HG02610 (cell line): Measurements from ENCODE around the gene DIAPH2.
A peak's percentile ranks its signal among the peaks of the same experiment; 100 is the strongest.
"Not testable (repeated sequence)": the region's sequence is repeated elsewhere in the genome, so short reads cannot be mapped to it uniquely, and the experiment has no call there.

ENCODE experiments used
- ATAC-seq: cut with Tn5 transposase; IDR thresholded peaks from one replicate; pipeline ENCODE4 v1.9.1; 2021; ENCODE audit warnings: mild to moderate bottlenecking, moderate library complexity; ENCODE audit not compliant: unreplicated experiment

The DIAPH2 gene

GRCh38 chrX:97367125-97367524, 682.5 kb downstream of the DIAPH2 start:
- ATAC-seq = no peak

- ATAC-seq = no peak
Observed at GRCh38 chrX:97369947-97370346, 685.3 kb downstream of the DIAPH2 start.

- no peak for ATAC-seq
Observed at GRCh38 chrX:97372001-97372766, 687.5 kb downstream of the DIAPH2 start.

- ATAC-seq = no peak
Observed at GRCh38 chrX:97374266-97374665, 689.6 kb downstream of the DIAPH2 start.

GRCh38 chrX:97380200-97380599, 695.6 kb downstream of the DIAPH2 start:
- ATAC-seq = no peak

- ATAC-seq = no peak
Observed at GRCh38 chrX:97384685-97385084, 700.0 kb downstream of the DIAPH2 start.

- no peak for ATAC-seq
Observed at GRCh38 chrX:97387004-97387403, 702.4 kb downstream of the DIAPH2 start.

- no peak for ATAC-seq
Observed at GRCh38 chrX:97389761-97390192, 705.1 kb downstream of the DIAPH2 start.

- ATAC-seq = no peak
Observed at GRCh38 chrX:97397371-97397770, 712.7 kb downstream of the DIAPH2 start.

GRCh38 chrX:97398030-97398551, 713.4 kb downstream of the DIAPH2 start:
- ATAC-seq = peak; percentile 55

GRCh38 chrX:97399400-97399799, 714.8 kb downstream of the DIAPH2 start:
- ATAC-seq = peak; percentile 36

- ATAC-seq = no peak
Observed at GRCh38 chrX:97400492-97400891, 715.9 kb downstream of the DIAPH2 start.

GRCh38 chrX:97401154-97401553, 716.5 kb downstream of the DIAPH2 start:
- ATAC-seq = peak; percentile 60

- peak; percentile 0 for ATAC-seq
Observed at GRCh38 chrX:97401586-97402136, 717.0 kb downstream of the DIAPH2 start.

- ATAC-seq = no peak
Observed at GRCh38 chrX:97402333-97402732, 717.7 kb downstream of the DIAPH2 start.

GRCh38 chrX:97402903-97403302, 718.3 kb downstream of the DIAPH2 start:
- no peak for ATAC-seq

- ATAC-seq = no peak
Observed at GRCh38 chrX:97405031-97405660, 720.5 kb downstream of the DIAPH2 start.

GRCh38 chrX:97409632-97410415, 725.2 kb downstream of the DIAPH2 start:
- not testable (repeated sequence) for ATAC-seq

- ATAC-seq = no peak
Observed at GRCh38 chrX:97416461-97416860, 731.8 kb downstream of the DIAPH2 start.

- ATAC-seq = no peak
Observed at GRCh38 chrX:97429101-97429500, 744.5 kb downstream of the DIAPH2 start.

- ATAC-seq = no peak
Observed at GRCh38 chrX:97431281-97431680, 746.6 kb downstream of the DIAPH2 start.
